GM12878 (cell line): ENCODE data around the gene NDUFS6. TPM values are rescaled to one million over a fixed set of nuclear protein-coding genes. Genes with fewer than 3 reads are reported as not detected.

Experiments
- CHD1 ChIP-seq: IDR thresholded peaks from 2 replicates; pipeline ENCODE4 v1.6.1; 2012; ENCODE audit warnings: low read depth, low read length, improper control_type of control experiment
- CHD4 ChIP-seq: fragments of 200-600 bp; sonication (generic); IDR thresholded peaks from 2 replicates; pipeline ENCODE4 v1.6.1; 2016; ENCODE audit warnings: mild to moderate bottlenecking
- EED ChIP-seq: sonication (generic); IDR thresholded peaks from 2 replicates; pipeline ENCODE4 v1.6.1; 2016; ENCODE audit warnings: antibody characterized with exemption, low read depth
- MTA2 ChIP-seq: fragments of 450-650 bp; IDR thresholded peaks from 2 replicates; pipeline ENCODE4 v1.6.1; 2016; ENCODE audit warnings: low read depth, mild to moderate bottlenecking, moderate library complexity
- MXI1 ChIP-seq: fragments of 150-350 bp; IDR thresholded peaks from 2 replicates; pipeline ENCODE4 v1.6.1; 2011; ENCODE audit warnings: low read depth, mild to moderate bottlenecking, inconsistent platforms, low read length, improper control_type of control experiment
- MYC ChIP-seq: IDR thresholded peaks from 2 replicates; pipeline ENCODE4 v1.6.1; 2011; ENCODE audit warnings: mild to moderate bottlenecking, low read length, moderate library complexity, inconsistent platforms; ENCODE audit not compliant: insufficient read depth, insufficient replicate concordance, insufficient read length, severe bottlenecking
- POLR2A ChIP-seq: IDR thresholded peaks from 2 replicates; pipeline ENCODE4 v1.6.1; 2011; ENCODE audit warnings: low read depth, mild to moderate bottlenecking, low read length
- RB1 ChIP-seq: fragments of 450-650 bp; formaldehyde crosslinking; IDR thresholded peaks from 2 replicates; pipeline ENCODE4 v1.6.1; 2017; ENCODE audit warnings: mild to moderate bottlenecking, borderline replicate concordance
- RBBP5 ChIP-seq: fragments of 200-600 bp; sonication (generic); conservative IDR thresholded peaks from 2 replicates; pipeline ENCODE4 v1.6.1; 2016
- SMAD5 ChIP-seq: IDR thresholded peaks from 2 replicates; pipeline ENCODE4 v1.6.1; 2016; ENCODE audit warnings: antibody characterized with exemption, low read depth
- STAT3 ChIP-seq: IDR thresholded peaks from 2 replicates; pipeline ENCODE4 v1.6.1; 2011; ENCODE audit warnings: low read depth, low read length, improper control_type of control experiment
- TAF1 ChIP-seq: IDR thresholded peaks from 2 replicates; pipeline ENCODE4 v1.6.1; 2011; ENCODE audit warnings: mild to moderate bottlenecking, low read depth, low read length, borderline replicate concordance
- TCF12 ChIP-seq: IDR thresholded peaks from 2 replicates; pipeline ENCODE4 v1.6.1; 2011; ENCODE audit warnings: low read depth, mild to moderate bottlenecking, low read length
- YBX1 ChIP-seq: fragments of 450-650 bp; IDR thresholded peaks from 2 replicates; pipeline ENCODE4 v1.6.1; 2016; ENCODE audit warnings: antibody characterized with exemption
- polyA plus RNA-seq, 11 experiments: library from polyadenylated mRNA; depleted of rRNA in 4 of 11; unstranded in 6 of 11; stranded (reverse) in 5 of 11; fragments of >200 nt; fragmentation: Nextera tagmentation in 4 of 11; fragmentation: Illumina TruSeq in 1 of 11; extraction: Ambion mirVana in 4 of 11; extraction: Trizol in 1 of 11; gene quantifications; 1 replicate in 1 of 11; 2 replicates in 10 of 11; pipeline versions ENCODE4 v1.2.1 to v1.2.3, GENCODE V29; 2011 to 2016; ENCODE audit warnings: inconsistent platforms in 2 of 11, missing spikeins in 2 of 11, low read depth in 1 of 11
- total RNA-seq, 4 experiments: library from RNA; depleted of rRNA in 3 of 4; stranded (reverse); fragments of >200 nt in 3 of 4; fragmentation: Illumina TruSeq in 1 of 4; extraction: Trizol in 1 of 4; gene quantifications; 2 replicates each; pipeline versions ENCODE4 v1.2.1 to v1.2.3, GENCODE V29; 2013 to 2021
- TF ChIP-seq, protein P1 (sequence below): fragments of 450-650 bp; IDR thresholded peaks from 2 replicates; pipeline ENCODE4 v1.6.1; 2017; ENCODE audit warnings: mild to moderate bottlenecking, moderate library complexity
- TF ChIP-seq, protein P2 (sequence below): IDR thresholded peaks from 2 replicates; pipeline ENCODE4 v1.6.1; 2011; ENCODE audit warnings: borderline replicate concordance, low read depth, mild to moderate bottlenecking, moderate library complexity, low read length; ENCODE audit not compliant: insufficient read depth, poor library complexity, severe bottlenecking
- TF ChIP-seq, protein P3 (sequence below): fragments of 450-650 bp; IDR thresholded peaks from 2 replicates; pipeline ENCODE4 v1.6.1; 2014; ENCODE audit warnings: mild to moderate bottlenecking
- TF ChIP-seq, protein P4 (sequence below): IDR thresholded peaks from 2 replicates; pipeline ENCODE4 v1.6.1; 2011; ENCODE audit warnings: low read depth, low read length, improper control_type of control experiment, borderline replicate concordance
- TF ChIP-seq, protein P5 (sequence below): IDR thresholded peaks from 2 replicates; pipeline ENCODE4 v1.6.1; 2011; ENCODE audit warnings: mild to moderate bottlenecking, low read depth, low read length, moderate library complexity; ENCODE audit not compliant: insufficient replicate concordance

Gene NDUFS6
- total and polyA plus RNA-seq, 10 of the 15 experiments (the other 5 are each of a cell fraction or from before 2014, with no cell fraction given), result 20.7 to 213 (median 58.3) TPM

DNA sequence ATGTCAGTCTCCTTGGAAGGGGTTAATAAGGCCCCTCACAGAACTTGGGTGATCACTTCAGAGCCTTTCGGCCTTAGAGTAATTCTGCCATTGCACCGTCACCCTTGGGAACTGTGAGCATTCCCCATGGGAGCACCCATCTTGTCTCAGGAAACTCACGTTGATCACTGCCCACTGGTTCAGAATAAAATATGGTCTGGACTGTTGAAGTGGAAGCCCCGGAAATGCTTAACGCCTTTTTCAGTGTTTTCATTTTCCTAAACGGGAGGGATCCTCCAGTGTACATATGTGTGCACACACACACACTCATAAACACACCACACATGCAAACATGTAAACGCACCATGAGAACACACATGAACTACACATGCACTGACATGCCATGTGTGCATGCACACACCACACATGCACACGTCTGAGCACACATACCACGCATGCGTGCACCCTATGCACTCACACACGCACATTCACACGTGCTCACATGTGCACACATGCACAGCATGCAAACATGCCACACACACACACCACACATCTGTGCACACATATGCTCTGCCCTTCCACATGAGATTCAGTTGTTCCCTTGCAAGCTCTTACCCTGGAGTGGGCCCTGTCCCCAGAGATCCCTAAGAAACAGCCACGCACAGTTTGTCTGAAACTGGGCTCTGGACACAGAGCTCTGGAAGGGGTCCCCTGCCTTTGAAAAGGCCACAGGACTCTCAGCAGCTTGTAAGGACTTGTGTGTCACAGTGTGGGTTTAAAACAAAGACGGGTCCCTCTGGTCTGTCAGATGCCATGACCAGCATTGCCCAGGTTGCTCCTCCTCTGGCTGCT lies 18.6 kb upstream of the NDUFS6 start (continued):
- TF ChIP-seq, protein P1, sequence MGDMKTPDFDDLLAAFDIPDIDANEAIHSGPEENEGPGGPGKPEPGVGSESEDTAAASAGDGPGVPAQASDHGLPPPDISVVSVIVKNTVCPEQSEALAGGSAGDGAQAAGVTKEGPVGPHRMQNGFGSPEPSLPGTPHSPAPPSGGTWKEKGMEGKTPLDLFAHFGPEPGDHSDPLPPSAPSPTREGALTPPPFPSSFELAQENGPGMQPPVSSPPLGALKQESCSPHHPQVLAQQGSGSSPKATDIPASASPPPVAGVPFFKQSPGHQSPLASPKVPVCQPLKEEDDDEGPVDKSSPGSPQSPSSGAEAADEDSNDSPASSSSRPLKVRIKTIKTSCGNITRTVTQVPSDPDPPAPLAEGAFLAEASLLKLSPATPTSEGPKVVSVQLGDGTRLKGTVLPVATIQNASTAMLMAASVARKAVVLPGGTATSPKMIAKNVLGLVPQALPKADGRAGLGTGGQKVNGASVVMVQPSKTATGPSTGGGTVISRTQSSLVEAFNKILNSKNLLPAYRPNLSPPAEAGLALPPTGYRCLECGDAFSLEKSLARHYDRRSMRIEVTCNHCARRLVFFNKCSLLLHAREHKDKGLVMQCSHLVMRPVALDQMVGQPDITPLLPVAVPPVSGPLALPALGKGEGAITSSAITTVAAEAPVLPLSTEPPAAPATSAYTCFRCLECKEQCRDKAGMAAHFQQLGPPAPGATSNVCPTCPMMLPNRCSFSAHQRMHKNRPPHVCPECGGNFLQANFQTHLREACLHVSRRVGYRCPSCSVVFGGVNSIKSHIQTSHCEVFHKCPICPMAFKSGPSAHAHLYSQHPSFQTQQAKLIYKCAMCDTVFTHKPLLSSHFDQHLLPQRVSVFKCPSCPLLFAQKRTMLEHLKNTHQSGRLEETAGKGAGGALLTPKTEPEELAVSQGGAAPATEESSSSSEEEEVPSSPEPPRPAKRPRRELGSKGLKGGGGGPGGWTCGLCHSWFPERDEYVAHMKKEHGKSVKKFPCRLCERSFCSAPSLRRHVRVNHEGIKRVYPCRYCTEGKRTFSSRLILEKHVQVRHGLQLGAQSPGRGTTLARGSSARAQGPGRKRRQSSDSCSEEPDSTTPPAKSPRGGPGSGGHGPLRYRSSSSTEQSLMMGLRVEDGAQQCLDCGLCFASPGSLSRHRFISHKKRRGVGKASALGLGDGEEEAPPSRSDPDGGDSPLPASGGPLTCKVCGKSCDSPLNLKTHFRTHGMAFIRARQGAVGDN, result no peak; the same call in none of the 2 replicates
- no peak for TF ChIP-seq TCF12
- no peak for TF ChIP-seq STAT3
- TF ChIP-seq, protein P2, sequence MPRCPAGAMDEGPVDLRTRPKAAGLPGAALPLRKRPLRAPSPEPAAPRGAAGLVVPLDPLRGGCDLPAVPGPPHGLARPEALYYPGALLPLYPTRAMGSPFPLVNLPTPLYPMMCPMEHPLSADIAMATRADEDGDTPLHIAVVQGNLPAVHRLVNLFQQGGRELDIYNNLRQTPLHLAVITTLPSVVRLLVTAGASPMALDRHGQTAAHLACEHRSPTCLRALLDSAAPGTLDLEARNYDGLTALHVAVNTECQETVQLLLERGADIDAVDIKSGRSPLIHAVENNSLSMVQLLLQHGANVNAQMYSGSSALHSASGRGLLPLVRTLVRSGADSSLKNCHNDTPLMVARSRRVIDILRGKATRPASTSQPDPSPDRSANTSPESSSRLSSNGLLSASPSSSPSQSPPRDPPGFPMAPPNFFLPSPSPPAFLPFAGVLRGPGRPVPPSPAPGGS, result no peak
- TF ChIP-seq, protein P3, sequence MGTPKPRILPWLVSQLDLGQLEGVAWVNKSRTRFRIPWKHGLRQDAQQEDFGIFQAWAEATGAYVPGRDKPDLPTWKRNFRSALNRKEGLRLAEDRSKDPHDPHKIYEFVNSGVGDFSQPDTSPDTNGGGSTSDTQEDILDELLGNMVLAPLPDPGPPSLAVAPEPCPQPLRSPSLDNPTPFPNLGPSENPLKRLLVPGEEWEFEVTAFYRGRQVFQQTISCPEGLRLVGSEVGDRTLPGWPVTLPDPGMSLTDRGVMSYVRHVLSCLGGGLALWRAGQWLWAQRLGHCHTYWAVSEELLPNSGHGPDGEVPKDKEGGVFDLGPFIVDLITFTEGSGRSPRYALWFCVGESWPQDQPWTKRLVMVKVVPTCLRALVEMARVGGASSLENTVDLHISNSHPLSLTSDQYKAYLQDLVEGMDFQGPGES, result no peak
- no peak for TF ChIP-seq EED
- TF ChIP-seq RB1, result peak; percentile 67; the same call in 1 of the 2 replicates
- TF ChIP-seq CHD4, result no peak
- TF ChIP-seq MYC, result peak; percentile 46
- TF ChIP-seq TAF1, result no peak
- no peak for TF ChIP-seq RBBP5
- no peak for TF ChIP-seq MTA2
- TF ChIP-seq POLR2A, result no peak
- TF ChIP-seq, protein P4, sequence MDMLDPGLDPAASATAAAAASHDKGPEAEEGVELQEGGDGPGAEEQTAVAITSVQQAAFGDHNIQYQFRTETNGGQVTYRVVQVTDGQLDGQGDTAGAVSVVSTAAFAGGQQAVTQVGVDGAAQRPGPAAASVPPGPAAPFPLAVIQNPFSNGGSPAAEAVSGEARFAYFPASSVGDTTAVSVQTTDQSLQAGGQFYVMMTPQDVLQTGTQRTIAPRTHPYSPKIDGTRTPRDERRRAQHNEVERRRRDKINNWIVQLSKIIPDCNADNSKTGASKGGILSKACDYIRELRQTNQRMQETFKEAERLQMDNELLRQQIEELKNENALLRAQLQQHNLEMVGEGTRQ, result no peak
- no peak for TF ChIP-seq SMAD5
- peak; percentile 30; the same call in 1 of the 2 replicates for TF ChIP-seq YBX1
- TF ChIP-seq, protein P5, sequence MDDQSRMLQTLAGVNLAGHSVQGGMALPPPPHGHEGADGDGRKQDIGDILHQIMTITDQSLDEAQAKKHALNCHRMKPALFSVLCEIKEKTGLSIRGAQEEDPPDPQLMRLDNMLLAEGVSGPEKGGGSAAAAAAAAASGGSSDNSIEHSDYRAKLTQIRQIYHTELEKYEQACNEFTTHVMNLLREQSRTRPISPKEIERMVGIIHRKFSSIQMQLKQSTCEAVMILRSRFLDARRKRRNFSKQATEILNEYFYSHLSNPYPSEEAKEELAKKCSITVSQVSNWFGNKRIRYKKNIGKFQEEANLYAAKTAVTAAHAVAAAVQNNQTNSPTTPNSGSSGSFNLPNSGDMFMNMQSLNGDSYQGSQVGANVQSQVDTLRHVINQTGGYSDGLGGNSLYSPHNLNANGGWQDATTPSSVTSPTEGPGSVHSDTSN, result no peak
- no peak for TF ChIP-seq CHD1
- TF ChIP-seq MXI1, result no peak
